Epithelial cell of umbilical artery (primary cell): ENCODE measurements around the gene MED28. TPM values are rescaled to one million over a fixed set of nuclear protein-coding genes. Genes with fewer than 3 reads are reported as not detected.

Experiments
- total RNA-seq: library from RNA; depleted of rRNA; stranded (reverse); fragments of >200 nt; gene quantifications from 2 replicates; pipeline ENCODE4 v1.2.3, GENCODE V29; 2014

Gene MED28
- total RNA-seq: 8.8 and 17.9 TPM in 2 replicates

GRCh38 chr4:17614416-17615299, at the start of gene MED28:
TSS of gene MED28 (plus strand) at chr4:17614641. CDS start at chr4:17614655, 14 bp downstream.

GRCh38 chr4:17576932-17577664, 37.3 kb upstream of the MED28 start, which contains the start of gene LAP3:
TSS of gene LAP3 (plus strand) at chr4:17577198. CDS start at chr4:17577466, 268 bp downstream.

Other genes starting within 250 kb of the MED28 start
- gene QDPR, start 102.6 kb upstream of the MED28 start, total RNA-seq: 16.6 and 50.3 TPM in 2 replicates
- not detected in 2 replicates for gene CLRN2, start 99.5 kb upstream of the MED28 start, total RNA-seq
- gene LAP3, start 37.4 kb upstream of the MED28 start, total RNA-seq: 159 and 547 TPM in 2 replicates
- gene FAM184B, start 167.0 kb downstream of the MED28 start, total RNA-seq: not detected in 2 replicates
- gene DCAF16, start 196.1 kb downstream of the MED28 start, total RNA-seq: 21.8 and 27.2 TPM in 2 replicates
- gene NCAPG, start 196.3 kb downstream of the MED28 start, total RNA-seq: 39.3 and 61.1 TPM in 2 replicates